ENCODE data around the gene GSDMA. TPM values are rescaled to one million over a fixed set of nuclear protein-coding genes. Genes with fewer than 3 reads are reported as not detected.

GSDMA gene
- total RNA-seq, 4 donors from 2014 or later, result 0.16 to 0.26 TPM; not detected in 2

DNA sequence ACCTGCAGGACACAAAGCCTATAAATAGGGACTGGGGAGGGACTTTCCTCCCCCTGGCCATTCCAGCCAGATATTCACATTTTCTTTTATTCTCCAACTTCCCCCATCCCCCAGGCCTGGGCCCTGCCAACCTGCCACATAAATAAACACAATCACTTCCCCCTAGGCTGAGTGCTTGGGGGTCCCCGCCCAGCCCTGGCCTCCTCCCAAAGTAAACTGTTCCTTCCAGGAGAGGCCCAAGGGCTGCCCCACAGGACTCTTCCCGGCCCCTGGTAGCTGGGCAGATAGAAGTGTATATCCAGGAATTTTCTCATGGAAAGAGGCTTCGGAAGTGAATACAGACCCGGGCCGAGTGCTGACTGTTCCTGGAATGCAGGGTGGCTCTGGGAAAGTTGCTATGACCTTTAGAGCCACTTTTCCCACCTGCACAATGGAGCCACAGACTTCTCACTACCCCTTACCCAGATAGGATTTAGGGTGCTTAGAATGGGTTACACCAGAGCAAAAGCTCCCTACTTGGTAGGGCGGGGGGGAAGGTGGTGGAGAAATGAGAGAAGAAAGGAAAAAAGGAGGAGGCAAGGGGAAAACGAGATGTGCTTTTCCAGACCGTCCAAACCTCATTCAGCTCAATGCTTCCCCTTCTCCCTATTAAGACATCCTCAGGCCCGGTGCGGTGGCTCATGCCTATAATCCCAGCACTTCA lies 60.9 kb downstream of the GSDMA start:
- ATAC-seq, result no peak
- Histone ChIP-seq H3K36me3 (peaks cover 0 to 38% of the 10 kb centered on the region in 2 donors), H3K4me1 (peaks cover 62 to 75% of the 10 kb centered on the region in 2 donors), H3K9me3 (no peaks in the 10 kb centered on the region), H3K27ac (peak overlapping the region; percentile 87 to 99 (median 94)), H3K4me3 (peak overlapping the region in 1 of 4 donors; percentile 40), H3K27me3 (no peaks in the 10 kb centered on the region)
- in situ Hi-C loops (cut with MboI; ENCODE audit: low sequenced_read_pairs in 4 of 4), result no loop called here
- TF ChIP-seq, protein P1, sequence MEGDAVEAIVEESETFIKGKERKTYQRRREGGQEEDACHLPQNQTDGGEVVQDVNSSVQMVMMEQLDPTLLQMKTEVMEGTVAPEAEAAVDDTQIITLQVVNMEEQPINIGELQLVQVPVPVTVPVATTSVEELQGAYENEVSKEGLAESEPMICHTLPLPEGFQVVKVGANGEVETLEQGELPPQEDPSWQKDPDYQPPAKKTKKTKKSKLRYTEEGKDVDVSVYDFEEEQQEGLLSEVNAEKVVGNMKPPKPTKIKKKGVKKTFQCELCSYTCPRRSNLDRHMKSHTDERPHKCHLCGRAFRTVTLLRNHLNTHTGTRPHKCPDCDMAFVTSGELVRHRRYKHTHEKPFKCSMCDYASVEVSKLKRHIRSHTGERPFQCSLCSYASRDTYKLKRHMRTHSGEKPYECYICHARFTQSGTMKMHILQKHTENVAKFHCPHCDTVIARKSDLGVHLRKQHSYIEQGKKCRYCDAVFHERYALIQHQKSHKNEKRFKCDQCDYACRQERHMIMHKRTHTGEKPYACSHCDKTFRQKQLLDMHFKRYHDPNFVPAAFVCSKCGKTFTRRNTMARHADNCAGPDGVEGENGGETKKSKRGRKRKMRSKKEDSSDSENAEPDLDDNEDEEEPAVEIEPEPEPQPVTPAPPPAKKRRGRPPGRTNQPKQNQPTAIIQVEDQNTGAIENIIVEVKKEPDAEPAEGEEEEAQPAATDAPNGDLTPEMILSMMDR (IDR thresholded peaks at IDR 0.05 in 4 of 5, conservative IDR thresholded peaks at IDR 0.05 in 1 of 5), result no peak
- TF ChIP-seq POLR2A (IDR thresholded peaks at IDR 0.05), result no peak
- DNase-seq, result no peak
- intact Hi-C loops (cut with DNase I; ENCODE audit: low total_unique reads), result no loop called here

GRCh38 chr17:40024901-40025300 lies 62.1 kb downstream of the GSDMA start:
- Histone ChIP-seq H3K4me3 (no peak overlapping the region), H3K27ac (peak overlapping the region in 3 of 4 donors; percentile 91 to 99 (median 97)), H3K27me3 (no peaks in the 10 kb centered on the region), H3K9me3 (no peaks in the 10 kb centered on the region), H3K36me3 (peaks cover 0 to 50% of the 10 kb centered on the region in 2 donors), H3K4me1 (peaks cover 51 to 63% of the 10 kb centered on the region in 2 donors)
- in situ Hi-C loops (cut with MboI; ENCODE audit: low sequenced_read_pairs in 4 of 4) (loop anchor here in 1 of 4 donors (25.0 kb wide), 1 partner anchor 137 kb away; no protein-coding TSS in a partner anchor), intact Hi-C loops (cut with DNase I; ENCODE audit: low total_unique reads) (no loop called here)
- DNase-seq (no peak), ATAC-seq (no peak)
- TF ChIP-seq, protein P1 (IDR thresholded peaks at IDR 0.05 in 4 of 5, conservative IDR thresholded peaks at IDR 0.05 in 1 of 5), result no peak
- no peak for TF ChIP-seq POLR2A (IDR thresholded peaks at IDR 0.05)

GRCh38 chr17:40025559-40025958 lies 62.8 kb downstream of the GSDMA start:
- Histone ChIP-seq H3K27me3 (no peaks in the 10 kb centered on the region), H3K36me3 (peaks cover 0 to 57% of the 10 kb centered on the region in 2 donors), H3K4me3 (no peak overlapping the region), H3K9me3 (no peaks in the 10 kb centered on the region), H3K27ac (peak overlapping the region; percentile 71 to 99 (median 94)), H3K4me1 (peaks cover 47 to 57% of the 10 kb centered on the region in 2 donors)
- no peak for ATAC-seq
- TF ChIP-seq, protein P1 (IDR thresholded peaks at IDR 0.05 in 4 of 5, conservative IDR thresholded peaks at IDR 0.05 in 1 of 5), result no peak
- TF ChIP-seq POLR2A (IDR thresholded peaks at IDR 0.05), result no peak
- no peak for DNase-seq
- intact Hi-C loops (cut with DNase I; ENCODE audit: low total_unique reads) (no loop called here), in situ Hi-C loops (cut with MboI; ENCODE audit: low sequenced_read_pairs in 4 of 4) (loop anchor here in 1 of 4 donors (25.0 kb wide), 1 partner anchor 137 kb away; no protein-coding TSS in a partner anchor)

GRCh38 chr17:40025991-40026815 lies 63.4 kb downstream of the GSDMA start:
- no peak overlapping the region for H3K4me3 ChIP-seq
- DNase-seq (no peak), ATAC-seq (no peak)
- no peaks in the 10 kb centered on the region for H3K9me3 ChIP-seq
- peak overlapping the region; percentile 71 to 99 (median 94) for H3K27ac ChIP-seq
- peaks cover 46 to 53% of the 10 kb centered on the region in 2 donors for H3K4me1 ChIP-seq
- TF ChIP-seq, protein P1 (IDR thresholded peaks at IDR 0.05 in 4 of 5, conservative IDR thresholded peaks at IDR 0.05 in 1 of 5), result no peak
- no peak for TF ChIP-seq POLR2A (IDR thresholded peaks at IDR 0.05)
- H3K36me3 ChIP-seq, result peaks cover 0 to 63% of the 10 kb centered on the region in 2 donors
- no peaks in the 10 kb centered on the region for H3K27me3 ChIP-seq
- intact Hi-C loops (cut with DNase I; ENCODE audit: low total_unique reads), result no loop called here
- in situ Hi-C loops (cut with MboI; ENCODE audit: low sequenced_read_pairs in 4 of 4), result loop anchor here in 1 of 4 donors (25.0 kb wide), 1 partner anchor 136 kb away; no protein-coding TSS in a partner anchor
